Endodermal cell (in vitro differentiated cells): ENCODE results near the gene CLP1. TPM values are rescaled to one million over a fixed set of nuclear protein-coding genes. Genes with fewer than 3 reads are reported as not detected.

Experiments used
- DNase-seq: peaks from one replicate; pipeline ENCODE4 v3.0.0-alpha.2; 2017
- H3K27ac ChIP-seq: 2 replicates; pipeline ENCODE4 v1.5.1; 2013; ENCODE audit warnings: mild to moderate bottlenecking, low read depth, low read length, moderate library complexity
- H3K27me3 ChIP-seq: 2 replicates; pipeline ENCODE4 v1.6.1; 2013; ENCODE audit warnings: mild to moderate bottlenecking, low read length, moderate library complexity; ENCODE audit not compliant: insufficient read depth, control insufficient read depth, poor library complexity, severe bottlenecking
- H3K36me3 ChIP-seq: 2 replicates; pipeline ENCODE4 v1.7.0; 2013; ENCODE audit warnings: mild to moderate bottlenecking, low read length, moderate library complexity; ENCODE audit not compliant: control insufficient read depth, insufficient read depth
- H3K4me1 ChIP-seq: one replicate; pipeline ENCODE4 v1.7.0; 2013; ENCODE audit warnings: low read length; ENCODE audit not compliant: control insufficient read depth, insufficient read depth
- H3K4me3 ChIP-seq: 2 replicates; pipeline ENCODE4 v1.5.1; 2013; ENCODE audit warnings: mild to moderate bottlenecking, low read length, moderate library complexity
- H3K9ac ChIP-seq: 2 replicates; pipeline ENCODE4 v1.6.1; 2013; ENCODE audit warnings: mild to moderate bottlenecking, low read length, moderate library complexity; ENCODE audit not compliant: poor library complexity, severe bottlenecking; ENCODE audit errors: extremely low read depth
- H3K9me3 ChIP-seq: 2 replicates; pipeline ENCODE4 v1.6.1; 2013; ENCODE audit warnings: mild to moderate bottlenecking, low read length, moderate library complexity; ENCODE audit not compliant: control insufficient read depth
- H3K27ac Mint-ChIP-seq: 2 replicates; pipeline ENCODE4 v1.8.0; 2020; ENCODE audit warnings: mixed read lengths
- H3K27me3 Mint-ChIP-seq: 2 replicates; pipeline ENCODE4 v1.8.0; 2021; ENCODE audit warnings: mild to moderate bottlenecking, mixed read lengths; ENCODE audit not compliant: insufficient read depth
- H3K36me3 Mint-ChIP-seq: 2 replicates; pipeline ENCODE4 v1.8.0; 2020; ENCODE audit warnings: low read depth, mixed read lengths
- H3K4me1 Mint-ChIP-seq: 2 replicates; pipeline ENCODE4 v1.8.0; 2020; ENCODE audit warnings: mixed read lengths
- H3K4me3 Mint-ChIP-seq: 2 replicates; pipeline ENCODE4 v1.8.0; 2020; ENCODE audit warnings: mild to moderate bottlenecking, moderate library complexity, mixed read lengths
- H3K9me3 Mint-ChIP-seq: 2 replicates; pipeline ENCODE4 v1.8.0; 2020; ENCODE audit warnings: mild to moderate bottlenecking, mixed read lengths
- CTCF ChIP-seq: fragments of 200-600 bp; sonication (generic); conservative IDR thresholded peaks from 2 replicates; pipeline ENCODE4 v1.5.0; 2021; ENCODE audit warnings: antibody characterized with exemption, mild to moderate bottlenecking
- whole genome bisulfite sequencing, 2 experiments: methylation state at CpG; one replicate each; pipeline versions ENCODE4 v1.1.5 to v1.1.7; 2013; ENCODE audit warnings: missing lambda C conversion rate in 2 of 2, mixed read lengths in 1 of 2; ENCODE audit not compliant: insufficient coverage in 1 of 2, insufficient read length in 1 of 2; 5-methylcytosine and 5-hydroxymethylcytosine counted together
- total RNA-seq, 2 donors: library from RNA; stranded (reverse); fragmentation: NEBNext Ultra II Directional in 1 of 2; extraction: Animal tissue kit (Norgen Biotek cat#: 25700) in 1 of 2; gene quantifications; 2 replicates in 1 of 2; 3 replicates in 1 of 2; pipeline ENCODE4 v1.2.1, GENCODE V29; 2021

The CLP1 gene
- total RNA-seq, 2 donors from 2014 or later = 23.7 to 25.2 TPM

GRCh38 chr11:57634311-57634710 lies 23.3 kb upstream of the CLP1 start:
- H3K9ac ChIP-seq = no peak overlapping the region
- no peak for DNase-seq
- Mint-ChIP-seq H3K4me1 (peaks cover 7% of the 10 kb centered on the region), H3K27me3 (peaks cover 14% of the 10 kb centered on the region), H3K9me3 (no peaks in the 10 kb centered on the region), H3K4me3 (no peak overlapping the region), H3K36me3 (no peaks in the 10 kb centered on the region), H3K27ac (no peak overlapping the region)
- H3K27me3 ChIP-seq = no peaks in the 10 kb centered on the region
- H3K27ac ChIP-seq = no peak overlapping the region
- H3K36me3 ChIP-seq = no peaks in the 10 kb centered on the region
- no peak for TF ChIP-seq CTCF
- no peaks in the 10 kb centered on the region for H3K9me3 ChIP-seq
- no peak overlapping the region for H3K4me3 ChIP-seq
- H3K4me1 ChIP-seq = no peaks in the 10 kb centered on the region

- Mint-ChIP-seq H3K27ac (no peak overlapping the region), H3K9me3 (no peaks in the 10 kb centered on the region), H3K27me3 (peaks cover 14% of the 10 kb centered on the region), H3K4me3 (no peak overlapping the region), H3K4me1 (peaks cover 7% of the 10 kb centered on the region), H3K36me3 (peaks cover 5% of the 10 kb centered on the region)
- H3K27me3 ChIP-seq = no peaks in the 10 kb centered on the region
- no peak overlapping the region for H3K9ac ChIP-seq
- H3K36me3 ChIP-seq = no peaks in the 10 kb centered on the region
- no peak overlapping the region for H3K4me3 ChIP-seq
- H3K4me1 ChIP-seq = no peaks in the 10 kb centered on the region
- no peaks in the 10 kb centered on the region for H3K9me3 ChIP-seq
- WGBS, 2 experiments = 95% methylated on average over 8 of the region's 8 CpGs
- H3K27ac ChIP-seq = no peak overlapping the region
- DNase-seq = no peak
- no peak for TF ChIP-seq CTCF
Measured at GRCh38 chr11:57635246-57635645, 22.3 kb upstream of the CLP1 start.

- peaks cover 24% of the 10 kb centered on the region for H3K4me1 Mint-ChIP-seq
- H3K9me3 ChIP-seq = no peaks in the 10 kb centered on the region
- peak overlapping the region; percentile 98 for H3K27ac Mint-ChIP-seq
- H3K4me3 ChIP-seq = peak overlapping the region; percentile 91
- H3K36me3 ChIP-seq = peaks cover 22% of the 10 kb centered on the region
- TF ChIP-seq CTCF = no peak
- H3K27me3 ChIP-seq = no peaks in the 10 kb centered on the region
- peak; percentile 89 for DNase-seq
- peaks cover 28% of the 10 kb centered on the region for H3K36me3 Mint-ChIP-seq
- peak overlapping the region; percentile 99 for H3K27ac ChIP-seq
- peak overlapping the region; percentile 99 for H3K9ac ChIP-seq
- peaks cover 2% of the 10 kb centered on the region for H3K4me1 ChIP-seq
- peak overlapping the region; percentile 100 for H3K4me3 Mint-ChIP-seq
- no peaks in the 10 kb centered on the region for H3K9me3 Mint-ChIP-seq
- peaks cover 8% of the 10 kb centered on the region for H3K27me3 Mint-ChIP-seq
- WGBS, 2 experiments = 0 to 34% methylated on average over 1 to 18 of the region's 18 CpGs
Measured at GRCh38 chr11:57637626-57638004, 19.9 kb upstream of the CLP1 start.
